HG02938 (cell line): ENCODE data around the gene ATG101.

ENCODE experiments used
- ATAC-seq: cut with Tn5 transposase; IDR thresholded peaks from one replicate; pipeline ENCODE4 v1.9.1; 2021; ENCODE audit warnings: mild to moderate bottlenecking, moderate library complexity; ENCODE audit not compliant: unreplicated experiment

The ATG101 gene, protein sequence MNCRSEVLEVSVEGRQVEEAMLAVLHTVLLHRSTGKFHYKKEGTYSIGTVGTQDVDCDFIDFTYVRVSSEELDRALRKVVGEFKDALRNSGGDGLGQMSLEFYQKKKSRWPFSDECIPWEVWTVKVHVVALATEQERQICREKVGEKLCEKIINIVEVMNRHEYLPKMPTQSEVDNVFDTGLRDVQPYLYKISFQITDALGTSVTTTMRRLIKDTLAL

DNA sequence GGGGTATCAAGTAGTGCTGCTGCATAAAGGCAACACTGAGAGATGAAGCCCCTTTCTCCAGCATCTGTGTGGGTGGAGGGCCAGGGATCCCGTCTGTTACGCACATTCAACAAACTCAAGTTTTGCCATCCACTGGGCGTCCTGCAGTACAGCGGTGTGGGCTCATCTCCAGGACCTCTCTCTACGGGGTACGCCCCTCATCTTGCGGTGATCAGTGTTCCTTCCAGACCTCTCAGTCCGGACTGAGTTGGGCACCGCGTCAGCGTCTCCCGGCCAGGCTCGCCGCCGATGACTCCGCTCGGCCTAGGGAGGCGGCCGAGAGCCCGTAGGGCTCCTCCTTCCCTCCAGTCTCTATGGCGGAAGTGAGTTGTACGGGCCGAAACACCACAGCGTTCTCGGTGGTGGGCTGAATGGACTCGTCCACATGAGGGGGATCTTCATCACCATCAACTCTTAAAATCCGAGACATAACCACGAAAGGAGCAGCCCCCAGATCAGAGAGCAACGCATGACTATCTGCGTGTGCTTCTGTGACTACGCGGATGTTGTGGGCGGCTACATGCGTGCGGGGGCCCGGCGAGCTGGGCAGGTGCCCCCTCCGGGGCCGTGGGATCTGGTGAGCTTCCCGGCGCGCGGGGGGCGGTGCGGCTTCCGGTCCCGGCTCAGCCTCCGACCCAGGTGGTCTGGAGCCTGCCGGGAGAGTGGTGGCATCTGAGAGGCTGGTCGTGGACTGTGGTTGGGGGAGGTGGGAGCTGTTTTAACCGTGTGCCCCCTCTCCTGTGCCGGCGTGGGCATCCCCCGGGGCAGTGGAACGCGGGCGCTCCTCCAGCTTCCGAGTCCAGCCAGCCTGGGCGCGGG lies at the start of gene ATG101:
TSS of gene ATG101 (plus strand) at position 652 of the 858 bp plus-strand sequence. CDS start 3,673 bp downstream, outside the sequence.
- ATAC-seq = peak; percentile 96

DNA sequence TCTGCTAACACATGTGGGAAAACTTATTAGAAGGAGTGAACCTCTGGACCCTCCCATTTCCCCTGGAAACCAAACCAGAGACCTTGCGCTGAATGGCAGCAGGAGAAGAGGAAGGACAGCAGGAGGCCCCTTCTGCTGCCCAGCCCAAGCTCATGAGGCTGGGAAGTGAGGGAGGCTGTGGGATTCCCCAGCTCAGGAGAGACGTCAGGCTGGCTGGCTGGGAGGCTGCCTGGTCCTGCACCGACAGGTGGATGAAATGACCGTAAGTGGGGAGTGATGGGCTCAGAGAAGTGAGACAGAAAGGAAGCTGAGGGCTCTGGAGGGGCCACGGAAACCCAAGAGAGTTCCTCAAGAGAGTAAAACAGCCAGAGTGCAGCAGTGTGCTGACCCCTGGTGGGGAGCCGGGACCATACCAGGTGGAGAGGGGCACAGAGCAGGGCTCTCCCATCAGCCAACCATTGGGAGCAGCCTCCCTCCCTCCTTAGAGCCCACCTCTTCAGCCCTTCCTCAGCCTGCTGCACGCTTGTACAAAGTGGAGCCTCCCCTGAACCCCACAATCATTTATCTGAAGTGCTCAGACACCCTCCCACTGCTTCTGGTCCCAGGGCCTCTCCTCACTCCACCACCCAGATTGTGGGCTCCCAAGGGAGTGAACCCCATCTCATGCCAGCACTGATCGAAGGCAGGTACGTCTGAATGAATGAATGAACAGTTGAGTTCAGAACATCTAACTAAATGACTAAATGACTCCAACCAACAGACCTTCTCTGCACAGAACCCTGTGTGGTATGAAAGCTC lies 49.0 kb upstream of the ATG101 start:
- ATAC-seq = no peak

DNA sequence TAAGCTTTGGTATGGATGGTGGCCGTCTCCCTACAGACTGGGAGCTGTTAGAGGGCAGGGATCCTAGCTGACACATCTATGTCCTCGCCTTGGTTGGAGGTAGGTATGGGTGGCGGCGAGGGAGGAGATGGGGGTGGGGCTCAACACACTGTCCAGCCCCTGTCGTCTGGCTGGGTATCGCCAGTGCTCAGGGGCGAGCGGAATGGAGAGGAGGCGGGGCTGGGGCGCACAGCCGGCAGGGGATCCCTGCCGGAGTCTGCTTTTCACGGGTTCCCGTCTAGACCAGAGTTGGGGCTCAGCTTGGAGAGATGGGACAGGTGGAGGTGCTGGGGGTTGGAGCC lies 47.0 kb upstream of the ATG101 start:
- ATAC-seq = no peak

DNA sequence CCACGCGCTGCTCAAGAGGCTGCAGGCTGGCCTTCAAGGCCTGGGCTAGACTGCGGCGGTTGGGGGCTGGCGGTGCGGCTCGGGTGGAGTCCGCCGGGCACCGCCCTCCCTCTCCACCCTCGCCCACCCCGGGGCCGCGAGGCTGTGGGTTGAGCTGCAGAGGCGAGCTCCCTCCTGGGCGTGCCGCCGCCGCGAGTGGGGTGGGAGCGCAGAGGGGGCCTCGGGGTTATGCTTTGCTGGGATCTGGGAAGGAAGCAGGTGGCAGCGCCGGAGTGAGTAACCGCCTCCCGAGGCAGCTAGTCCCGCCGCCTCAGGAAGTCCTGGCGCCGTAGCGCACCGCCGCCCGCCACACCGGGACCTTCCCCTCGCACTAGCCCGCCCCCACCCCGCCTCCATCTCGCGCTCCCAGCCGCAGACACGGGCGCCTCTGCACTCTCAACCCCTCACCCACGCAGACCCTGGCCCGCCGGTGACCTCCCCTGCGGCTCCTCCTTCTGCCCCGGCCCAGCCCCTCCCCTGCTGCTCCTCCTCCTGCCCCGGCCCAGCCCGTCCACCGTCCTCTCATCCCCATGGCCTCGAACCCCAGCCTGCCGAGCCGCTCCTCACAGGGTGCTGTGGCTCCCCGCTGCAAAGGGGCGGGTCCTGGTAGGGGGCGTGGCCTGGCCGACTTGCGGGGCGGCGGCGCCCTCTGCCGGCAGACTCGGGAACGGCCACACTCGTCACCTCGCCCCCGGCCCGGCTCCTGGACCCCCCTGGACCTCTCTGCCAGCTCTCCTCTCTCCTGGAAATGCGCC lies 46.4 kb upstream of the ATG101 start:
- ATAC-seq = no peak

DNA sequence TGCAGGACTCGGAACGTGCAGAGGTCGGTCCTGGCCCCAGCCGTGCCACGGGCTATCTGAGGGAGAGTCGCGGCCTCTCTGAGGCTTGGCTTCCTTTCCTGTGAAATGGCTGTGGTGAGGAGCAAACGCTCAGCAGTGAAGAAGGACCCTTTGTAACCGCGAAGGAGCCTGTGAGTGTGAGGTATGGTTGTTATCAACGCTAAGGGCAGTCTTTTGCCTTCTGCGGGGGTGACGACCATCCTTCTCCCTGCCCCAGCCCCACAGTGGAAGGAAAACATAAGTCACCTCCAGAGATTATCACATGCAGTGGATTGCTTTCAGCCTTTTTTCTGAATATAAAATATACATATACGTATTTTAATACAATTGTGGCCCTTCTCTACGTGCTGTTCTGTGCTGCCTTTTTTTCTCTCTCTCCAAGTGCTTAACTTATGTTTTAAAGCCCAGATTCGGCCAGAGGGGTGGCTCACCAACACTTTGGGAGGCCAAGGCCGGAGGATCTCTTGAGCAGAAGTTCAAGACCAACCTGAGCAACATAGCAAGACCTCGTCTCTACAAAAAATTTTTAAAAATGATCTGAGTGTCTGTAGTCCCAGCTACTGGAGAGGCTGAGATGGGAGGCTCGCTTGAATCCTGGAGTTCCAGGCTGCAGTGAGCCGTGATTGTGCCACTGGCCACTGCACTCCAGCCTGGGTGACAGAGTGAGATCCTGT lies 45.6 kb upstream of the ATG101 start:
- no peak for ATAC-seq

DNA sequence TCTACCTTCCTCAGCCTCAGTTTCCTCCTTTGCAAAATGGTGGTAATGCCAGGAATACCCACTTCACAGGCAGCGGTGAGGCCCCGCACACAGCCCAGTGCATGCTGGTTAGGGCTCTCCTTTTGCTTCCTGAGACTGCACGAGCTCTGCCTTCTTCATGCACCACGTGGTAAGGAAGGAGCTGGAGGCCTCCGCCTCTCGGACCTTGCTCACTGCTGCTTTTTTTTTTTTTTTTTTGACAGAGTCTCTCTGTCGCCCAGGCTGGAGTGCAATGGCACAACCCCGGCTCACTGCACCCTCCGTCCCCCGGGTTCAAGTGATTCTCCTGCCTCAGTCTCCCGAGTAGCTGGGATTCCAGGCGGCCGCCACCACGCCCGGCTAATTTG lies 44.9 kb upstream of the ATG101 start:
- no peak for ATAC-seq

DNA sequence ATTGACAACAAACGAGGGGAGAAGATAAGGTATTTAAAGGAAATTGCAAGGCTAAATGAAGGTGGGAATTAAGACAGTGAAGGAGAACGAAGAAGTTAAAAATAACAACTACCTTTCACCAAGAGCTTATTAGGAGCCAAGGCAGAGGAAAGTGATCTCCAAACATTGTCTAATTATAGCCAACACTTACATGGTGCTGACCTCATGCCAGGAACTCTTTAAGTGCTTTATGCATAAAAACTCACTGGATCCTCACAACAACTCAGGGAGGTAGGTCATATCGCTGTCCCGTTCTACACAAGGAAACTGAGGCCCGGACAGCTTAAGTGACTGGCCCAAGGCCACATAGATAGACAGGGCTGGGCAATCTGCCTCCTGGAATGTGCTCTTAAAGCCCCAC lies 43.5 kb upstream of the ATG101 start:
- no peak for ATAC-seq

DNA sequence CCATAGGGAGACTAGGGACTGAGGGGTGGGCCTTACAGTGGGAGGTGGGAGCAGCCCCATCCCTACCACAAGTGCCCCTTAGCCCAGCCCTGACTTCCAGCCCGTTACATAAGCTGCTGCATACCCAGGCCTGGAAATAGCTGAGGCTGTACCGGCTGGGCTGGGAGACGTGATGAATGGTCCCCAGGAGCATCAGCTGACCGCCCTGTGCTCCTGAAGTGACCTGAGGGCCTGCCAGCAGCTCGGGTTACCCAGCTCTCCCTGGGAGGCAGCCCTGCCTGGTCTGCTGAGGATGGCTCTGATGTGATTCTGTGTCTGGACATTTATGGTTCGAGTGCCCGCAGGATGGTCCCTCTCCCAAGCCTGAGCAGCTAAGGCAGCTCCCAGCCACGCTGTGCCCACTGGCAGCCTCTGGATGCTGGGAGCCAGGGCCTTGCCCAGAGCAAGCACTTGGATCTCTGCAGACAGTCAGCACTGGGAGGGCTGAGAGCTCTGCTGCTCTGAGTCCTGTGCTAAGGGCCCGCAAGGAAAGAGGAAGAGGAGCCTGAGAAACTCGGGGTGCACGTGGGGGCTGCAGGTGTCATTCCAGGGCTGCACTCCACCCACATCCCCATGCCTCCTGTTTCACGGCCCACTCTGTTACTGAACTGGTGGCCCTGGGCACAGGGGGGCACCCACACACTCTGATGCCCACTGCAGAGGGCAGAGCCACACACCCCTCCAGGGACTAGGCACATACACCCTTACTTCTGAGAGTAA lies 42.5 kb upstream of the ATG101 start:
- ATAC-seq = no peak

DNA sequence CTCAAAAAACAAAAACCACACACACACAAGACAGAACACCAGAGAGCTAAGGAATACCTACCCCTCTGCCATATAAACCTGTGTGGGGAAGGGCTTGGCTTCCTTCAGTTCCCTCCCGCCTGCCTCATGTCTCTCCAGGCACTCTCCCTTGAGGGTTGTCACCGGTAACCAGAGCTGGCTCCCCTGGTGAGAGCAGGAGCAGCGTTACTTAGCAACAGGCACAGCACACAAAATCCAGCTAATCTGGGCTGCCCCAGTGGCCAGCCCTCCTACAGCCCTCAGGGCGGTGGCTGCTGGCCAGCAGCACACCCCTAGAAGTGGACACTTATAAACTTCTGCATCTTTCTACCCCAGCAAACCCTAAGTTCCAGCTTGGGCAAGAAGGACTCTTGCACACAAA lies 40.1 kb upstream of the ATG101 start:
- ATAC-seq = no peak

DNA sequence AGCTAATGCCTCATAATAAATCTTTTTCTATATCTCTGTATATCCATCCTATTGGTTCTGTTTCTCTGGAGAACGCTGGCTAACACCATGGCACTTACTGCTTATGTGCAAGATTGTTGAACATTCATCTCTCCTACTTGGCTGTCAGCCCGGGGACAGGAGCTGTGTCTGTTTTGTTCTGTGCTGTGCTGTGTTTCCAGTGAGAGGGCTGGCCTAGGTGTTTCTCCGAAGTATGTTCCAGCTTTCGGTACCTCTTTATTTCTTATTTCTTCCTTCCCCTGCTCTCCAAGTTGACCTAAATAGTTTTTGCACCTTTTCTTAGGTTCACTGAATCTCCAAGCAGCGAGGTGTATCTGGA lies 37.4 kb upstream of the ATG101 start:
- ATAC-seq = no peak

DNA sequence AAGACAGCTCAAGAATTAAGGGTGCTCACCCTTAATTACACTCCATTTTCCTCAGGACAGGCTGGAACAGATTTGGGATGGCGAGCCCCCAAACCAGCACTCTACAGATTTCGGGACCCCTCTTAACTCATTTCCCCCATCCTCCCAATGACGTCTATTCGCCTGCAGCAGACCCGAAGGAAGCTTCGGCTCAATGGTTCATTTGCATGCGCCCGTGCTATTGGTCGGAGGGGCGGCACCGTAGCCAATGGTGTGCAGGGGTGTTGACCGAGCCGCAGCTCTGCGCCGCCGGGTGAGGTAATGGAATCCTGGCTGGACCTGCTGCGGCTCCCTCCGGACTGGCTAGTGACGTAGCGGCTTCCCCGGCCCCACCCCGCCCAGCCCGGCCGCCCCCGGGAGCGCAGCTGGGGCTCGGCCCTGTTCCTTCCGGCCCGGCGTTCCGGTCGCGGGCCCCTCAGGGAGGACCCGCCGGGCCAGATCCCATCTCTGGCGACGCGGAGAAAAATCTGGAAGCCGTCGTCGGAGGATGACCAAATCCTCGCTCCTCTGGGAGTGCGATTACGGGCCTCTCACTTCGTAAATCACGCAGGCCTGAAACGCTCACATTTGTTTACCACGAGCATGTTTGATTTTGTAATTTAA lies 36.9 kb upstream of the ATG101 start:
- ATAC-seq = peak; percentile 87

DNA sequence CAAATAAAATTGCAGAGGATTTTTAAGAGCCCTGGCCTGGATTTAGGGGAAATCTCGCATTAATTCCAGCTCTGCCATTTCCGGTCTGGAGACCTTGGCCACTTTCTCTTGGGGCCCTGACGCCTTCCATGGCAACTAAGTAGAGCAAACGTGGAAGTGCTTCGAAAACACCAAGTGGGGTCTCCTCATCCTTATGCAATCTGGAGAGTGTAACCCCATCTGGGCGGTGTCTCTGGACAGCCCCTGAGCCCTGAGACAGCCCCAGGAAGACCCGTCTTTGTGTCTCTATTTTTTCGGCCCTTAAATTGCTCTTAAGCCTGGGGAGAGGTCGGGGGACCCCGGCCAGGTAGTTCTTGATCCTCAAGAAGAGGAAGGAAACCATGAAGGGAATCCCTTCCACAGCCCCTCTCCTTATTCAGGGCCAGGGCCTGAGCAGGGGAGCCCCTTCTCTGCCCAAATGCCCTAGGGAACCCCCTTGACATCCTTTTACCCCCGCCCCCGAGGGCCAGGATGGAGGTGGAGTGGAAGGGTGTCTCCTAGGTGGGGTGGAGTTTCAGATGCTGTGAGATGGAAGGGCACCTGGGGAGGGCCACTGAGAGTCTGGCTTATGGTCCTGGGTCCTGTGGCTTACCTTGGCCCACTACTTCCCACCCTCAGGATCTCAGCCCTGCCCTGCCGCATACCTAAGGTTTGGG lies 36.2 kb upstream of the ATG101 start:
- ATAC-seq = no peak

DNA sequence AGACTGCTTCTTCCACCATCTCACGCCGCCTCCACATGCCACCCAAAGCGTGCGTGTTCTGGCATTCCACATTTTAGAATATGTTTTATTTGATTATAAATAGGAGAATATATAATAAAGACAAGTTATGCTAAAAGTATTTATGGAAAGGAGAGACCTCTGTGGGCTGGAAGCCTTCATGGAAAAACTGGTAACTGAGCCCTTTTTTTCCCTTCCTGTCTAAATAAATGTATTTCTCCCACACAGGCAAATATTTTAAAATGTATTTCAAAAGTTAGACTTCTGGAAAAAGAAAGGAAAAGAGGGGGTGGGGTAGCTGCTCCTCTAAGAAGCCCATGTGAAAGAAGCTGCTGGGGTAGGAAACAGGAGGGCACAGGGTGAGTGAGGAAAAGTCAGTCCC lies 34.6 kb upstream of the ATG101 start:
- ATAC-seq = no peak

DNA sequence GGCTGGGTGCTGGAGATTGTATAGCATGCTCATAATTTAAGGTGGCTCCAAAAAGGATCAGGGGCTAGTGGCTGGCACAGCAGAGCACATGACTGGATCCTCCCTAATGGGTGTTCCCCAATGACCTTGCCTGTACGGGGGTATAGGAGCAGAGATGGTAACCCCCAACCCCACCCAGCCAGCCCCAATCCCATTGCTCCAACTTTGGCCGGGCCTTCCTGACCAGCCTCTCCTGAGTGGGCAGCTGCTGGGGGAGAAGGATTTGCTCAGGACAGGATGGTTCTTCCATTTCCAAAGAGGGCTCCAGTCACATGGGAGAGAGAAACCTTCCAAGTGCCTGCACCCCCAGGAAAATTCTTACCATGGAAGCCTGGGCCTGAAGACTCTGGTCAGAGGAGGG lies 33.9 kb upstream of the ATG101 start:
- ATAC-seq = no peak

DNA sequence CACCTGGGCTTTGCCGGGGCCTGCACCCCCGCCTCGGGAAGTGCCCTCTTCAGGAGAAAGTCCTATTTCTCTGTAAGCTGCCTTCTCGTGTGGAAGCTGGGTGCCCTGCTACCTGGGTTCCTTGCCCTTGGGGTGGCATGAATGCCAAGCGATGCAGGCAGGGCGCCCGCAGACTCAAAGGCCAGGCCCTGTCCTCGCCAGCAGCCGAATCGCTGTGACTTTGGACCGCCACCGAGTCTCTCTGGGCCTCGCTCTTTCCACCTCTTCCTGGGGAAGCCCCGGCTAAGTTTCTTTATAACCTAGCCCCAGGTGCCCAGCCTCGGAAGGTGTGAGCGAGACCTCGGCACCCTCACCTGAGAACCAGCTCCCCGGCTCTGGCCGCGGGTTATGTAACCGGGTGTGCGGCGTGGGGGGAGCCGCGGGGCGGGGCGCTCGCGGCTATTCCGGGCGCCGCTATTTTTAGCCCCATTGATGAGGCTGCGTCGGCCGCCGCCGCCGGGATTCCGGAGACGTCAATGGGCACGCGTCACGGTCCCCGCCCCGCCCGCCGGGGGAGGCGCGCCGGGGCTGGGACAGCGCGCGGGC lies 33.1 kb upstream of the ATG101 start:
- no peak for ATAC-seq

DNA sequence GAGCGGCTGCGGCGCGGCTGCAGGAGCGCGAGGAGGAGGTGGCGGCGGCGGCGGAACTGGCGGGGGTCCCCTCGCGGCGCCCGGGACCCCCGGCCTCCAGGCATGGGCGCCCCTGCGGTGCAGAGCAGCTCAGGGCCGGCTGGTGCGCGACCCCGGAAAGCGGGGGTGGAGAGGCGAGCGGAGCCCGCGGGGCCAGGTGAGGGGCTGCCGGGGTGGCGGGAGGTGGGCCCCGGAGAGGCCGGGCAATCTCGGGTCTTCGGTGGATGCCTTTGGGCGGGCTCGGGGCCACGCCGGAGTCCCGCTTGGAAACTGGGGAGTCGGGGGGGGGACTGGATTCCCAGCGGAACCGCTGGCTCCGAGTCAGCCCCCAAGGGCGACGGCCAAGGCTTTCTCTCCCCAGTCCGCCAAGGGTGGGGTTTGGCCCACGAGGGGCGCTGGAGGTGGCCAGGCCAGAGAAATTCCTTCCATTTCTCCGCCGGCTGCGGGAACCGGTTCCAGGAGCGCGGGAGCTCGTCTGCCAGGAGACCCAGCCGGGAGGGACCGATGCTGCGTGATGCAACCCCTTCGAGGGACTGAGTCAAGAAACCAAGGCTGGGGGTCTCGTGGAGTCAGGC lies 32.4 kb upstream of the ATG101 start:
- ATAC-seq = no peak

DNA sequence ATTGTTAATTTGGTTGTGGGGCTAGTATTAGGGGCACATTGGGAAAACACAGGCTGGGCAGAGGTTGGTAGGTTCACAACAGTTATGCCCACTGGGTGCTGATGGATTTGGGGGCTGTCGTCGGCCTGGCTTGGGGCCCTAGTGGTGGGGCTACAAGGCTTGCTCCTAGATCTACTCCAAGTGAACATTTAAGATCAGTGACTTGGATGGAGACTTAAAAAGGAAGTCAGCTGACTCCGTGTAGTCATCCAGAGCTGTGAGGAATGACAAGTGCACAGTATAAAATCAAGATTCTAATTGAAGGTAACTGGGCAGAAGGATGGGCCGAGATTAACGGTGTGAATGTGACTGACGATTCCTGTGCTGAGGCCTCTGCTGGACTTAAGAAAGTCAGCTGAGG lies 31.3 kb upstream of the ATG101 start:
- ATAC-seq = no peak

DNA sequence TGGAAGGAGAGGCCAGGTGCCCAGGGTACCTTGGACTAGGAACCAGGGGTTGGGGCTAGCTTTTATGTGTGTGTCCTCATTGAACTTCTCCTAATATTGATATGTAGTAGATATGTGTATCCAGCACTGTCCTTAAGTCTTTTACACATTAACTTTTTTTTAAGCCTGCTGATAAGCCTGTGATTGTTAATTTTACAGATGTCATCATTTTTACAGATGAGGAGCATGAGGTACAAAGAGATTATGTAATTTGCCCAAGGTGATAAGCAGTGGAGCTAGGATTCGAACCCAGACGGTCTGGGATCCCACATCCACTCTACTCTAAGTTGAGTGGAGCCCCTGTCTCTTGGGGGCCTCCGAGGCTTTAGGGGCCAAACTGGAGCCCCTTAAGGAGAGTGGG lies 28.7 kb upstream of the ATG101 start:
- no peak for ATAC-seq
